ENCODE data around the gene GRB10.
"Not testable (repeated sequence)": the region's sequence is repeated elsewhere in the genome, so short reads cannot be mapped to it uniquely, and the experiment has no call there.

Gene GRB10

DNA sequence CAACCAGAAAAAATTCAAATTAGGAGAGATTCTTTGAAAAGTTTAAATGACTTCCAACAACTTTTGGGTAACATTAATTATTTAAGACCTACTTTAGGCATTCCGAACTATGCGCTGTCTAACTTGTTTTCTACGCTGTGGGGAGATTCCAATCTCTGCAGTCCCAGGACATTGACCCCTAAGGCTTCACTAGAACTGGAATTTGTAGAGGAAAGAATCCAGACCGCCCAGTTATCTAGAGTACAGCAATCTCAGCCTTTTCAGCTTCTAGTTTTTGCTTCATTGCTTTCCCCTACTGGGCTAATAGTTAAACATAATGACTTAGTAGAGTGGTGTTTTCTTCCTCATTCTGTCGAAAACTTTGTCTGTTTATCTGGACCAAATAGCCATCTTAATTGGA, 202.6 kb downstream of the GRB10 start:
- DNase-seq: no peak
- no peak for ATAC-seq

DNA sequence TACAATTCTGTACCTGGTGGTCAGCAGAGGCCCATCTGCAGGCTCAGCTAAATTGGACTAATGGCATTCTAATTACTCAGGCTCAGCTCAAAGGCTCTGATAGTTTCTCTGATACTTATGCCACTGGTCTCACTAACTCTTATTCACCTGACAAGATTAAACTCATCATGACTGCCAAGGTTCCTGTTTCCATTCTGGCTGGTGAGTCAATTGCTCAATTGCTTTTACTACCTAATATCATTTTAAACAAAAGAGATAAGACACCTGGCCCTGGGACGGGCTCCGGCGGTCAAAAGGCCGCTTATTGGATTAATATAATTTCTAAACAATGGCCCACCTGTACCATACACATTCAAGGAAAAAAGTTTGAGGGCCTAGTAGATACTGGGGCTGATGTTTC, 204.6 kb downstream of the GRB10 start:
- not testable (repeated sequence) for DNase-seq, ATAC-seq

DNA sequence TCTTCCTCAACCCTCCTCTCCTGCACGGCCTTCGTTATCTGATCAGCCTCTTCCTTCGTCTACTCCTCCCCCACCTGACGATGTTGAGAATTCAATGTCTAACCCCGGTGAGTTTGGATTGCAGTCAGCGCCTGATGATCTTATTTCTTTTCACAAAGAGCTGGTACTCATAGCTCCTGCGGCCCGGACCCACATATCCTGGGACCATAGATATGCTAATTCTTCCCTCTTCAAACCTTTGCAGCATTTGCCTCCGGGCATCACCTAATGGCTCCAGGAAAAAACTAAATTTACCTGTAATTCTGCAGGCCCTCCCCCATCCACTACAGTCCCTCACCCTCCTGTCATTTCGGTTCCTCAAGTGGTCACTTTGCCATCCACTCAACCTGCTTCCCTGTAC, 205.1 kb downstream of the GRB10 start:
- no peak for ATAC-seq
- DNase-seq: no peak

DNA sequence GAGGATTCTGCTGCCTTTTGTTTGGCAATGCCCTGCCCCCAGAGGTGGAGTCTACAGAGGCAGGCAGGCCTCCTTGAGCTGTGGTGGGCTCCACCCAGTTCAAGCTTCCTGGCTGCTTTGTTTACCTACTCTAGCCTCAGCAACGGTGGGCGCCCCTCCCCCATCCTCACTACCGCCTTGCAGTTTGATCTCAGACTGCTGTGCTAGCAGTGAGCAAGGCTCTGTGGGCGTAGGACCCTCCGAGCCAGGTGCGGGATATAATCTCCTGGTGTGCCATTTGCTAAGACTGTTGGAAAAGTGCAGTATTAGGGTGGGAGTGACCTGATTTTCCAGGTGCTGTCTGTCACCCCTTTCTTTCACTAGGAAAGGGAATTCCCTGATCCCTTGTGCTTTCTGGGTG, 206.3 kb downstream of the GRB10 start:
- DNase-seq, ATAC-seq: not testable (repeated sequence)

DNA sequence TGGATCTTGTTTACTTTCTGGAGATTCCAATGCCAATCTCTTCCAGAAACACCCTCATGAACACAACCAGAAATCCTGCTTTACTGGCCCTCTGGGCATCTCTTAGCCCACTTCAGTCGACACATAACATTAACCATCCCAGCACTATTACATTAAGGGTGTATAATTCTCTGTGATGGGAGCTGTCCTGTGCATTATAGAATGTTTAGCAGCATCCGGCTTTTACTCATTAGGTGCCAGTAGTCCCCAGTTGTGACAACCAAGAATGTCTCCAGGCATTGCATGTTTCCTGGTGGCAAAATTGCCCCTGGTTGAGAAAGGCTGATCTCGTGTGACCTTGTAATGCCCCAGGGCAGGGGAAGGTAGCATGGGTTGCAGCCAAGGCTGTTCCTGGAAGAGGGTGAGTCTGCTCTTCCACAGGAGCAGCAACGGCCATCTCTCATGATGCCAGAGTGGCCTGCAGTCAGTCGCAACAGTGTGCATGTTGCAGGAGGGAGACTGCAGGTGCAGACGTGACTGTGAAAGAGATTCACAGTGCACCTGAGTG, 214.9 kb downstream of the GRB10 start:
- no peak for DNase-seq

DNA sequence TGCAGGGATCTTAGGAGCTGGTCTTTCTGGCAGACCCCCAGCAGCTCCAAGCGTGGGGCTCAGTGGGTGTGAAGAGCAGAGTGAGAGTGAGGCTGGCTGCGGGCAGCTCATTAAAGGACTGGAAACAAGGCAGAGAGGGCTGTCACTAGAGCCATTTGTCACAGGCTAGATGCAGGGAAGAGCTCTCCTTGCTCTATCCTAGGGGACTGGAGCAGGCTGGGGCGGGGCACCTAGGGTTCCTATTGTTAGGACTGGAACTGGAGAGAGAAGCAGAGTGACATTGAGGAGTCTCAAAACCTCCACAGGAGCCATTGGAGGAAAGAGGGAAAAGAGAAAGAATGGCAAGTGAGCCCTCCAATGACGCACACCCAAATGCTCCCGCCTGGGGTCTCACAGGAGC, 216.7 kb downstream of the GRB10 start:
- ATAC-seq: no peak
- no peak for DNase-seq

More for the DNA sequence above, 214.9 kb downstream of the GRB10 start:
- no peak for ATAC-seq

DNA sequence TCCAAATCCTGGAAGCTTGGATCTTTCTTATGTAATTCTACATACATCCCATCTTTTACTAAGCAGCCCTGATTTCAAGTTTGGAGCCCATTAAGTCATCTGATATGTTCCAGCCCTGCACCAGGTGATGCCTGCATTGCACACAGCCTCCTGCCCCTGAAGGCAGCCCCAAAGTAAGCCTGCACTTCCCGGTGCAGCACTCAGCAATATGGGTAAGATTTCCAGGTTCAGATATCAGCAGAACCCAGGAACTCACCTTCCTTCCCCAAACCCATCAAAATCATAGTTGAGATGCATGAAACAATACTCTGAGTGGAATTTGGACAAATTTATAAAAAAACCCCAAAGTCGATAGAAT, 217.2 kb downstream of the GRB10 start:
- DNase-seq (no peak), ATAC-seq (no peak)

DNA sequence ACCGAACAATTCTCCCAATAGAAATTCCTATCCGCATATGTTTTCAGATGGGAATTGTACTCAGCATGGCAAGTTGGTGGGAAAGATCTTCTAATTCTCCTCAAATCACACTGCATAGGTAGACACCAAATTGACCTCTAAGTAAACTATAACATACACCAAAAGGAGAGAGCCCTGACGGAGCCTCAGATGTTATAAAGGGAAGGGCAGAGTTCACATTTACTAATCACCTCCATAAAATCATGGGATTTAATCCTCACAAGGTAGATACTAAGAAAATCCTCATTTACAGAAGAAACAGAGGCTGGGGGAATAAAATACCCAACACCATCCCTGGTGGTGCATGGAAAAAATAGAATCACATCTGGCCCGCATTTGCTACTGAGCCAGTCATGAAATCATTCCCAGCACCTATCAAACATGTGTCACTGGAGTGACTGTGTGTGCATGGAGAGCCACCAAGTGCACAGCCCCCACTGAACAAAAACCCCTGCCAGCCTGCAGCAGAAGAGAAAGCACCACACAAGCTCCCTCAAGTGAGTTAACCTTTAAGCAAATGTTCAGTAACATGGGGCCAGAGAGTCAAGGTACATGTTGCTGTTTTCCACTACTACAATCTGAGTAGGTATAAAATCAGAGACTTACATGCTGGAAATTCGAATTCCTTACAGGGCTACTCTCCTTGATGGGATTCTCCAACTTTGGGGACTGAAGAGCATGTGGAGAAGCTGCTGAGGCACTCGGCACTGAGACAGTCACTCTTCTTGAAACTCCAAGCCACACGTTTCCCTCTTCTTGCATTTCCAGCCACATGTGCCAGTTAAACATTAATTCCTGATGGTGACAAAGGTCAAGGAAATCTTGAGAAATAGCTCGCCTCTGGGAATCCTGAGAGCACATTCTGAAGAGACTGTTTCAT, 217.8 kb downstream of the GRB10 start, which contains the start of gene DDC:
DDC (minus strand) TSS at position 766 of the 919 bp plus-strand sequence. CDS start 21,320 bp downstream, outside the sequence.
- no peak for ATAC-seq
- DNase-seq: no peak

DNA sequence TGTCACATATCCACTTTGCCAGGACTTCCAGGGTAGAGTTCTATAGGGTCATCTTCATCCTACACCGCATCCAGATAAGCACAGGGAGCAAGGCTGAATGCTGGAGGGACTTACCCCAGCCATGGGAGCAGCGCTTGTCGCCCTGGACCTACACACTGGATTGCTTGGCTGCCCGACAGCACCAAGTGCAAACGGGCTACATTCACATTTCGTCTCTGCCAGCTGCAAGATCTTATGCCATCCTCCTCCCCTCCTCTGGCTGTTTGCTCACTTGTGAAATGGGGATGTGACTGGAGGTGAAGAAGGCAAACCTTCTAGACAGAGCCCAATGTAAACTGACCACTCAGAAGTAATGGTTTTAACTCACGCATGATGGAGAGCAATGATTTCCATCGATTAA, 218.5 kb downstream of the GRB10 start:
- no peak for ATAC-seq
- no peak for DNase-seq

DNA sequence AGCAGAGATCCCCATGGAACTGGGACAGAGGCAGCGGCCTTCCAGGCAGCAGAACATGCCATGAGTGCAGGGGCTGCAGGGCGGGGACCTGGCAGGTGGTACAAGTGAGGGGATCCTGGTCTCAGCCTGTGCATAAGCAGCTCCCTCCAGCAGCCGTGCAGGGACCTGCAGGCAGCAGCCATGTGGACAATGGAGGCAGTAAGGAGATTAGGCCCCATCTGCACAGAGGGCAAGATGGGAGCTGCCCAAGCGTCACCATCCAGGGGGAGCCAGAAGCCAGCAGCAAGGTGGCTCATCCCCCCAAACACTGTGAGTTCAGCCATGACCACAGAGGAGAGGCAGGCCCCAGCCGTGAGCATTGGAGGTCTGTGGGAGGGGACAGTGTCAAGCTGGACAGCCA, 220.6 kb downstream of the GRB10 start:
- peak; percentile 9 for ATAC-seq

DNA sequence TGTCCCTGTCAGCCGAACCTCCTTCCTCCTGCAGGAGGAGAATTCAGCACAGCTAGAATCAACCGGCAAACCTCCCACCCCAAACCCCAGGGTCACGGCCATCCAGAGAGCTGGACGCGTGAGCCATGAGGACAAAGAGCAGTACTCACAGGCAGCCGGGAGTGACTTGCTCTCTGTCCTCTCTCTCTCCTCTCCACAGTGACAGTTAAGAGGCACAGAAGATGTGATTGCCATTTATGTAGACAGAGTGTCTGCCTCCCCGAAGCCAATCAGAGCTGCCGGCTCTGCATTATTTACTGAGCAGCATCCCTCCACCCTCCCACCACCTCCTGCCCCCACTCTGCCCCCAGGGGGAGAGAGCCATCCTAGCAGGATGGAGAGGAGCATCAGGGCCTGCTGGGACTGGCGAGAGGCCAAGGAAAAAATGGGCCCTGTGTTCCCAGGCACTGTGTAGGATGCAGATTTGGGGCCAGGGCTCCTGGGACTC, 221.8 kb downstream of the GRB10 start:
- ATAC-seq (no peak), DNase-seq (no peak)

More for the DNA sequence above, 220.6 kb downstream of the GRB10 start:
- no peak for DNase-seq

DNA sequence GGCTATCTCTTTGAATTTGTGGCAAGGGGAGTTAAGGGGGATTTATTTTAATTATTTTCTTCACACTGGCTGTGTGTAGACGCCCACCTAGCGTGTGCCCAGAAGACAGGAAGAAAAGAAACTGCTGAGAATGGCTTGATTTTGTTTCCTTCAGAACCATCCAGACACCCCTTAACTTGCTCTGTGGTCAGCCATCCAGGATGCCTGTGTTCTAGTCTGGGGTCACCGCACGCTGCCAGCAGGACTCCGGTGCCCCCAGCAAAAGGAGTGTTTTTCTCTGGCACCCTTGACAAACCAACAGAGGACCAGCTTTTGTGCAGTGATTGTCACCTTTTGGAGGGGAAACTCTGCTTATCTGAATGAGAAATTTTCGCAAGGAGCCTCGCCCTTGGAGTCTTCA, 222.8 kb downstream of the GRB10 start:
- DNase-seq (no peak), ATAC-seq (no peak)

DNA sequence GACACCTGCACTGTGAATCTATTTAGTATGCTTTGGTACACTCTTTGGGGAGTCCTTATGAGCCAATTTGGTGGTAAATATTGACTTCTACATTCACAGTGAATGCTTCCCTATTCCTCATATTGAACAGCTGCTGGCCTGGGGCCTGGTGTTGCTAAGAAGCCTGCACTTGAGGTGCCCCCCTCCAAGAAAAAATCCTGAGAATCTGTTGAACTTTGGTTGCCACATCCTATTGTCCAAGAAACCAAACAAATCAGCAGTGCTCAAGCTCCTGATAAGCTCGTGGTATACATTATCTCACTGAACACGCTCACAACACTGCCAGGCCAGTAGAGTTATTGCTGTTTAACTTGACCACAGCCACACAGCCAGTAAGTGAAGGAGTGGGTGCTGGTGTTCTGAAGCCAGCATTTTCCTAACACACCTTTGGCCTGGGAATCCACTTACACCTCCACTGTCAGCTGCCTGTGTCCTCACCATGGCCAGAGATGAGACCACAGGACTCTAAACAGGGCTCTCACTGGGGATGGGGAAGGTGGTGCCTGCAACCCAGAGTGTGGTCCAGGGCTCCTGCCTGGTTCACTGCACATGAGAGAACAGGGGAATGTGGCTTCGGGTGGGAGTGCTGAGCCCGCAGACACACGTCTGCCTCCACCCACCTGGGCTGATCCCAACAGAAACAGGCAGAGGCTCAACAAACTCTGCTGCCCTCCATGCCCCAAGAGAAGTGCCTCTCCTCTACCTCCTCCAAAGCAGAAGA, 224.2 kb downstream of the GRB10 start:
- no peak for DNase-seq
- no peak for ATAC-seq

DNA sequence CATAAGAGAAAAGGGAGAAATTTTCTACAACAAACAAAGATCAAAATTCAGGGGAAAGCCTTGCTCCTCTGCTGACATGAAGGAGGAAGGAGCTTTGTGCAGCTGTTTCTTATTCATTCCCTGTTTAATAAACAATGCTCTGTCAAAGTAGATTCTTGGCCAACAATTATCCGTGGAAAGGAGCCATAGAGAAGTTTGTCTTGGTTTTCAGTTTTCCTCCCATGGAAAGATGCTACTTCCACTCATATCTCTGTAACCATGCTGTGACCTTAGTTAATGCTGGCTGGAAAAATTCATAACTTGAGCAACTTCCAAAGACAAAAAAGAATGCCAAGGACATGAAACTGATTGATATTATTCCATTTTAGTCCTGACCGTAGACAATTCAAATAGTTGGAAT, 225.6 kb downstream of the GRB10 start:
- ATAC-seq: no peak
- DNase-seq: no peak

DNA sequence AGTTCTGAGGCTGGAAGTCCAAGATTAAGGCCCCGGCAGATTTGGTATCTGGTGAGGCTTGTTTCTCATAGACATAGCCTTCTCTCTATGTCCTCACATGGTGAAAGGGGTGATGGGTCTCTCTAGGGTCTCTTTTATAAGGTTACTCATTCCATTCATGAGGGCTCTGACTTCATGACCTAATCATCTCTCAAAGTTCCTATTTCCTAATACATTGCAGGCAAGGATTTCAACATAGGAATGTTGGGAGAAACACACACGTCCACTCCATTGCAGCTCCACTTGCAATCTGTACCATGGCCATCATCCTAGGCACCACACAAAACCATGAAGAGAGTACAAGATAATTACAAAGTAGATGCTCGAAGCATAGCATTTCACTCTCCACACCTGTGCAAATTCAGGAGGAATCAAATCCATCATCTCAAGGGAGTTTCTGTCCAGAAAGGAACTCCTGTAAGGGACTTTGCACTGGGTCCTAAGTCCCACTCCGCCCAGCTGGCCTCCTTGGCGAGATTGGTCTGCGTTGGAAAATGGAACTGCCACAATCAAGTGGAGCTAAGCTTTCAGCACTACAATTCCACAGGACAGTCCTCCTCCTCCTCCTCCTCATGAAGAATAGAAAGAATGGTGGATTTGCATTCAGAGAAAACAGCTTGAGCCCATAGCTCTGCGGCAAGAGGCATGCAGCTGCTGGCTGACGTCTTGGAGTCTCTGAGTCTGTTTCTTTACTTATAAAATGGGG, 226.3 kb downstream of the GRB10 start:
- ATAC-seq (no peak), DNase-seq (no peak)

DNA sequence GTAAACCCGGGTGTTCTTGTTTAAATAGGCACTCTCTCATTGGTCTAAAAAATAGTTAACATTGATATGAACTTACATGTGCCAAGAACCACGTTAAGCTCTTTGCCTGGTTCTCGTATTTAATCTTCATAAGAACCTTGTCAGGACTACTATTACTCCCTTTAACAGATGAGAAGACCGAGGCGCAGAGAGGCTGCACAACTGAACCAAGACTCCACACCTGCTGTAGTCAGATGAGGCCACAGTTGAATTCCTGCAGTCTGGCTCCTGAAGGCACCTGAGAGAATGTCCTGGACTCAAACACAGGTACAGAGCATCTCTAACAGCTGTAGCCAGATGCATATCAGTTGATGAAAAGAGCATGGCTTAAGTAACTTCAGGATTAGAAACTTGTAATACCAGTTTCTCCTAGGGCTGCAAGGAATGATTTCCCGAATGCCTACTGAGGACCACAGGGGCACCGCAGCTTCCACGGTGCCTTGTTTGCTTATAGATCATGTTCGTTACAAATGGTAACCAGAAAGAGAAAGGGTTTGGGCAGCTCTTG, 227.0 kb downstream of the GRB10 start:
- DNase-seq (no peak), ATAC-seq (no peak)

DNA sequence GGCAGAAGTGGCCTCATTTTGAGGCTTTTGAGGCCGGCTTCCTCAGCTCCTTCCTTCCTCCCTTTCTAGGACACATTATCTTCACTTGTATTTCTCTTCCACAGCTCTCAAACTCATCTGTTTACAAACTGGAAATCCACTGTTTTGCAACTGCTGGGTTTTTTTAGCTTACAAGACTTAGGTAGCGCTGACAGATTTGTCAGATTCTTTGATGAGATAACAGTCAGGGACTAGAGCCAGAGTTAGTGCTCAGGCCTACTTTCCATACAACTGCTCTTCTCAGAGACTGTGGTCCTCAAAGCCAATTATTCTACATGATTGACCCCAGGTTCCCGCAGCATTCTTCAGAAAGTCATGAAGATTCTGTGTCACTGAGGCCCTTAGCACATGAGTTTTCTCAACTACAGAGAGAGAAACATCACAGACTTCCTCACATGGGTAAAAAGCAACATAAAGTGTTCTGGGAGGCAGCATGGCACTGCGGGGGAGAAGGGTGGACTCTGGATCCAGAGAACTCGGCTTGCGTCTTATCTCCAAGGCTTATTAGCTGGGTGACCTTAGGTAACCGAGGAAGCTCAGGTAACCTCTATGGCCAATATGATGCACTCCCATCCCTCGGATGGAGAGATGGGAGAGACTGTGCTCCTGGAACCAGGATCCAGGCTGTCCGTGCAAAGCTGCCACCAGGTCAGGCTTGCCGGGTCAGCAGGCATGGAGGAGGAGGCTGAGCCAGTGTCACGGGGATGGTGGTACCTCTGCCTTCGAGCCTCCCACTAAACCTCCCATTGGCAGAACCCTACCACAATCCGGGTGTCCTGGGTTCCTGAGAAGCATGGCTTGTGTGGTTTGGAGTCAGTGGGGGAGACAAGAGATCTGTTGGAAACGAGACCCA, 228.0 kb downstream of the GRB10 start:
- no peak for ATAC-seq

DNA sequence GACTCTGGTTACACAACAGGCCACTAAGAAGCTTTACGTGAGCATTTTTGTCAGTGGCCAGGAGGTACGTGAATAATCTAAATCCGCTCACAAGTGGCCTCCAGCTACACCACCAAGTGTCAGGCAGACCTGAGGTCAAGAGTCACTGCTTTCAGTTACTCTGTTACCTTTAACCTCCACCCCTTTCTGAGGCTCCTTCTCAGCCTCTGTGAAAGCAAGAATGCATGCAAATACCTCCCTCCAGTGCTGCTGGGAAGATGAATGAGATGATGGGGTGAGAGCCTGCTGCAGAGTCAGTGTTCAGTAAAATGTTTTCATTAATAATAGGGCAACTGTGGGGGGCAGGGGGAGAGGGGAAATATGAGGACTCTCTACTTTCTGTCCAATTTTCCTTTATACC, 228.7 kb downstream of the GRB10 start:
- DNase-seq (no peak), ATAC-seq (no peak)

More for the DNA sequence above, 228.0 kb downstream of the GRB10 start:
- DNase-seq: no peak

DNA sequence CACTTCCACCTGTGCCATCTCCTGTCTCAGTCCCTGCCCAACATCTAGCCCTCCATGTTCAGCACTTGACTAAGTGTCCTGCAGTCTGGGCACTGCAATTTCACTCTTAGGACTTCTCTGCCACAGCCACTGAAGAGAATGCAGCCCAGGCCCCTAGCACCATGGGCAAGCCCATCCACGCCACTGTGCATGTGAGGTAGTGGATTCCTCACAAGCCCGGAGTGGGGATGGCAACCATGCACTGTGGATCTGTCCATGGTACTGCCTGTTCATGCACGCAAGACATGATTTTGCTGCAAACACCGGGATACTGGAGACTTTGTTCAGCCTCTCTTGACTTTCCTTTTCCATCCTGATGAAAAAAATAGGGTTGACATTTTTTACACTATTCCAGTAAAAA, 229.8 kb downstream of the GRB10 start:
- no peak for ATAC-seq

DNA sequence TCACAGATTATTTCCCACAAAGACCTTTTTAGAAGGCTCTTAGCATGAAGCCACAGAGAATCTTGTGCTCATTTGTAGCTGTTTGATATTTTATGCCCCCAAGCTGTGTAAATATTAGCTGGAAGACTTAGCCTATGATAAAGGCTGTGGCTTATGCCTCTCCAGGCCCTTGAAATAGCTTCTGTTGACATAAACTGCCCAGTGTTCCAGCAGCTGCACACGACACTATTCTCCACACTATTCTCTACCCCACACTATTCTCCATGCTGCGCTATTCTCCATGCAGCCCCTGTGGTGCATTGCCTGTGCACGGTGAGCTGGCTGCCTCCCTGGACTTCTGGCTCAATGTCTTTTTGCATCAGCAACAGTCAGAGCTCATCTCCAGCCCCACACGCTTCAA, 230.6 kb downstream of the GRB10 start:
- DNase-seq (no peak), ATAC-seq (no peak)

More for the DNA sequence above, 229.8 kb downstream of the GRB10 start:
- DNase-seq: no peak

DNA sequence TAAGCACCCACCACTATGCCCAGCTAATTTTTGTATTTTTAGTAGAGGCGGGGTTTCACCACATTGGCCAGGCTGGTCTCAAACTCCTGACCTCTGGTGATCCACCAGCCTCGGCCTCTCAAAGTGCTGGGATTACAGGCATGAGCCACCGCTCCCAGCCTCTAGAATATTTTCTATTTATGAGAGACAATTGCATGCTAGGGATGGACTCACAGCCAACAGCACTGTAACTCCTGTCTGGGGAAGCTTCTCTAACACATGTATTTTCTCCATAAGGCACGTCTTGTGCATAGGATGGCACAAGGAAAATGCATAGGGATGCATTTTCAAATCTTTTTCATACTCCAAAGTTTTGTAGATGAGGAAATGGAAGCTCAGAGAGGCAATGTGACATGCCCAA, 237.1 kb downstream of the GRB10 start:
- not testable (repeated sequence) for ATAC-seq, DNase-seq
